ENCODE results near the gene ZNF492. TPM values are rescaled to one million over a fixed set of nuclear protein-coding genes. Genes with fewer than 3 reads are reported as not detected.
"Not testable (repeated sequence)": the region's sequence is repeated elsewhere in the genome, so short reads cannot be mapped to it uniquely, and the experiment has no call there.

The ZNF492 gene
- total and polyA plus RNA-seq, 2 of the 8 experiments (the other 6 are each of a cell fraction or from before 2014, with no cell fraction given): not detected

DNA sequence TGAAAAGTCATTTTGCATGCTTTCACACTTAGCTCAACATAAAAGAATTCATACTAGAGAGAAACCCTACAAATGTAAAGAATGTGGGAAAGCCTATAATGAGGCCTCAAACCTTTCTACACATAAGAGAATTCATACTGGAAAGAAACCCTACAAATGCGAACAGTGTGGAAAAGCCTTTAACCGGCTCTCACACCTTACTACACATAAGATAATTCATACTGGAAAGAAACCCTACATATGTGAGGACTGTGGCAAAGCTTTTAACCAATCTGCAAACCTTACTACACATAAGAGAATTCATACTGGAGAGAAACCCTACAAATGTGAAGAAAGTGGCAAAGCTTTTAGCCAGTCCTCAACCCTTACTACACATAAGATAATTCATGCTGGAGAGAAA, 51.4 kb downstream of the ZNF492 start:
- H4K91ac ChIP-seq (replicated peaks; ENCODE audit: insufficient read length, low read length); H2AFZ ChIP-seq (ENCODE audit: low read length); FAIRE-seq; H3K4me2 ChIP-seq (ENCODE audit: insufficient read depth in 1 of 2, low read depth in 2 of 2, low read length in 2 of 2); H3K27me3 ChIP-seq (replicated peaks in 1 of 4; ENCODE audit: control insufficient read depth in 3 of 4, extremely low read depth in 1 of 4, insufficient read depth in 3 of 4, low read length in 3 of 4); H2AK5ac ChIP-seq (ENCODE audit: low read depth, low read length); H2BK12ac ChIP-seq (ENCODE audit: low read depth, low read length); H3K23ac ChIP-seq (ENCODE audit: insufficient read length); H3K27ac ChIP-seq (ENCODE audit: low read depth, low read length); H3K18ac ChIP-seq (ENCODE audit: extremely low read depth, low read length); H3K79me1 ChIP-seq (ENCODE audit: low read depth, low read length); H4K20me1 ChIP-seq (replicated peaks in 1 of 2; ENCODE audit: control insufficient read depth in 1 of 2, insufficient read depth in 2 of 2, low read length in 2 of 2); H3K36me3 ChIP-seq (ENCODE audit: control insufficient read depth in 2 of 4, insufficient read depth in 4 of 4, low read length in 3 of 4); H3K14ac ChIP-seq (ENCODE audit: insufficient read length); POLR2A ChIA-PET (ENCODE audit: partially characterized antibody); H2BK20ac ChIP-seq (ENCODE audit: low read length); H2BK5ac ChIP-seq (ENCODE audit: low read depth, low read length); H3K4me1 ChIP-seq (replicated peaks in 1 of 4; ENCODE audit: control insufficient read depth in 3 of 4, insufficient read depth in 4 of 4, low read length in 3 of 4); DNase-seq (ENCODE audit: low read depth in 1 of 2, low spot score in 2 of 2); H4K5ac ChIP-seq (ENCODE audit: insufficient read length, low read depth, low read length); H4K8ac ChIP-seq (ENCODE audit: extremely low read depth, insufficient read depth, low read length); H3K56ac ChIP-seq (replicated peaks; ENCODE audit: insufficient read length, low read depth, low read length); CTCF ChIA-PET (ENCODE audit: partially characterized antibody); H3K4me3 ChIP-seq (ENCODE audit: extremely low read depth in 1 of 4, insufficient read depth in 2 of 4, low read depth in 3 of 4, low read length in 4 of 4); H3K4ac ChIP-seq (replicated peaks; ENCODE audit: insufficient read length, low read depth, low read length); H3K79me2 ChIP-seq (ENCODE audit: control insufficient read depth in 1 of 2, insufficient read depth in 2 of 2, low read length in 2 of 2); H3K9ac ChIP-seq (replicated peaks in 1 of 4; ENCODE audit: extremely low read depth in 1 of 4, low read depth in 3 of 4, low read length in 3 of 4); H3K23me2 ChIP-seq (ENCODE audit: low read depth, low read length); H2BK120ac ChIP-seq (replicated peaks; ENCODE audit: low read depth, low read length); H2BK15ac ChIP-seq (ENCODE audit: low read length): not testable (repeated sequence)
- TF ChIP-seq ZNF274 (IDR thresholded peaks at IDR 0.05; ENCODE audit: borderline replicate concordance, extremely low read depth, low read length): peak; percentile 77
- H3K9me3 ChIP-seq (ENCODE audit: insufficient read depth in 2 of 2, low read depth in 1 of 2, low read length in 1 of 2): peaks cover 20 to 29% of the 10 kb centered on the region in 2 experiments; a peak in 3 of 4 replicates
- 82% methylated on average over 2 of the region's 2 CpGs; no CpG with 5 or more reads in 1 of the 2 experiments for WGBS, 2 experiments (ENCODE audit: extremely low coverage in 1 of 2, insufficient coverage in 1 of 2, insufficient read length in 1 of 2, insufficient replicate concordance in 2 of 2, low coverage in 1 of 2, low lambda C conversion rate in 2 of 2, missing lambda C conversion rate in 1 of 2)

DNA sequence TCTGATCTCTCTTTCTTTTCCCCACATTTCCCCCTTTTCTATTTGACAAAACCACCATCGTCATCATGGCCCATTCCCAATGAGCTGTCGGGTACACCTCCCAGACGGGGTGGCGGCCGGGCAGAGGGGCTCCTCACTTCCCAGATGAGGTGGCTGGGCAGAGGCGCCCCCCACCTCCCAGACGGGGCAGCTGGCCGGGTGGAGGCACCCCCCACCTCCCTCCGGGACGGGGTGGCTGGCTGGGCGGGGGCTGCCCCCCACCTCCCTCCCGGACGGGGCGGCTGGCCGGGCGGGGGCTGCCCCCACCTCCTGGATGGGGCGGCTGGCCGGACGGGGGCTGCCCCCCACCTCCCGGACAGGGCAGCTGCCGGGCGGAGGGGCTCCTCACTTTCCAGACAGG, 68.5 kb downstream of the ZNF492 start:
- H3K4ac ChIP-seq (replicated peaks; ENCODE audit: insufficient read length, low read depth, low read length); H3K36me3 ChIP-seq (ENCODE audit: control insufficient read depth in 2 of 4, insufficient read depth in 4 of 4, low read length in 3 of 4); H3K4me3 ChIP-seq (ENCODE audit: extremely low read depth in 1 of 4, insufficient read depth in 2 of 4, low read depth in 3 of 4, low read length in 4 of 4); H2AFZ ChIP-seq (ENCODE audit: low read length); H2BK120ac ChIP-seq (replicated peaks; ENCODE audit: low read depth, low read length); H3K27me3 ChIP-seq (replicated peaks in 1 of 4; ENCODE audit: control insufficient read depth in 3 of 4, extremely low read depth in 1 of 4, insufficient read depth in 3 of 4, low read length in 3 of 4); H3K4me2 ChIP-seq (ENCODE audit: insufficient read depth in 1 of 2, low read depth in 2 of 2, low read length in 2 of 2); H3K79me2 ChIP-seq (ENCODE audit: control insufficient read depth in 1 of 2, insufficient read depth in 2 of 2, low read length in 2 of 2); H3K56ac ChIP-seq (replicated peaks; ENCODE audit: insufficient read length, low read depth, low read length); H2BK15ac ChIP-seq (ENCODE audit: low read length); H3K4me1 ChIP-seq (replicated peaks in 1 of 4; ENCODE audit: control insufficient read depth in 3 of 4, insufficient read depth in 4 of 4, low read length in 3 of 4); H3K79me1 ChIP-seq (ENCODE audit: low read depth, low read length); DNase-seq (ENCODE audit: low read depth in 1 of 2, low spot score in 2 of 2); H2BK20ac ChIP-seq (ENCODE audit: low read length); H2AK5ac ChIP-seq (ENCODE audit: low read depth, low read length); H3K14ac ChIP-seq (ENCODE audit: insufficient read length); H3K27ac ChIP-seq (ENCODE audit: low read depth, low read length); POLR2A ChIA-PET (ENCODE audit: partially characterized antibody); H3K18ac ChIP-seq (ENCODE audit: extremely low read depth, low read length); H2BK12ac ChIP-seq (ENCODE audit: low read depth, low read length); H4K5ac ChIP-seq (ENCODE audit: insufficient read length, low read depth, low read length); CTCF ChIA-PET (ENCODE audit: partially characterized antibody); H3K9ac ChIP-seq (replicated peaks in 1 of 4; ENCODE audit: extremely low read depth in 1 of 4, low read depth in 3 of 4, low read length in 3 of 4); H4K91ac ChIP-seq (replicated peaks; ENCODE audit: insufficient read length, low read length); H2BK5ac ChIP-seq (ENCODE audit: low read depth, low read length); H3K23ac ChIP-seq (ENCODE audit: insufficient read length); H4K20me1 ChIP-seq (replicated peaks in 1 of 2; ENCODE audit: control insufficient read depth in 1 of 2, insufficient read depth in 2 of 2, low read length in 2 of 2); FAIRE-seq; H3K23me2 ChIP-seq (ENCODE audit: low read depth, low read length); H4K8ac ChIP-seq (ENCODE audit: extremely low read depth, insufficient read depth, low read length): not testable (repeated sequence)
- H3K9me3 ChIP-seq (ENCODE audit: insufficient read depth in 2 of 2, low read depth in 1 of 2, low read length in 1 of 2): peaks cover 29 to 73% of the 10 kb centered on the region in 2 experiments
- no CpG with 5 or more reads among the region's 22 CpGs for WGBS, 2 experiments (ENCODE audit: extremely low coverage in 1 of 2, insufficient coverage in 1 of 2, insufficient read length in 1 of 2, insufficient replicate concordance in 2 of 2, low coverage in 1 of 2, low lambda C conversion rate in 2 of 2, missing lambda C conversion rate in 1 of 2)

Measured in H1 (cell line).